ENCODE measurements around the gene SLC22A7. TPM values are rescaled to one million over a fixed set of nuclear protein-coding genes. Genes with fewer than 3 reads are reported as not detected.
A peak's percentile ranks its signal among the peaks of the same experiment; 100 is the strongest.

The SLC22A7 gene
- total RNA-seq, 2 donors from 2014 or later = not detected

DNA sequence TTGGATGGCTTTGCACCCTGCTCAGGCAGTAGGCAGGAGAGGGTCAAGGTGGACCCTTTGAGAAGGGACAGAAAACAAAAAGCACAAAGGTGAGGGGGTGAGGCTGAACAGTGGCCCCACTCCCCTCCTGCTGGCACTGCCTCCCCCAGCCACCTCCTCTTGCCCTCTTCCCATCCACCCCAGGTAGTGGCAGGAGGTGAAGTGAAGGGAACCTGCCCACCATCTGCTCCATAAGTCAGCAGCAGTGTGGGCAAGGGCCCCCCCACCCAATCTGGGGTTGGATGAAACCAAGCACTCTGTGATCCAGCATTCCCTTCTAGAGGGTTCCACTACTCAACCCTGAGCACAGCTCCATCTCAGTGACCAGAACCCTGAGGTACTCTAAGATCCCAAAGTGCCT lies 26.1 kb upstream of the SLC22A7 start:
- Mint-ChIP-seq H3K4me3 (no peak overlapping the region), H3K9me3 (no peaks in the 10 kb centered on the region), H3K36me3 (no peaks in the 10 kb centered on the region), H3K27ac (no peak overlapping the region), H3K4me1 (ENCODE audit: low read depth in 2 of 2) (peaks cover 13 to 27% of the 10 kb centered on the region in 2 donors), H3K27me3 (peaks cover 8 to 24% of the 10 kb centered on the region in 2 donors)
- ATAC-seq (no peak), DNase-seq (ENCODE audit: low spot score) (peak; percentile 49)

- Mint-ChIP-seq H3K27ac (no peak overlapping the region), H3K9me3 (no peaks in the 10 kb centered on the region), H3K36me3 (no peaks in the 10 kb centered on the region), H3K4me3 (no peak overlapping the region), H3K27me3 (peaks cover 8 to 26% of the 10 kb centered on the region in 2 donors), H3K4me1 (ENCODE audit: low read depth in 2 of 2) (peaks cover 17 to 33% of the 10 kb centered on the region in 2 donors)
- ATAC-seq = no peak
- peak; percentile 15 for DNase-seq (ENCODE audit: low spot score)
These were observed 24.4 kb upstream of the SLC22A7 start for GRCh38 chr6:43273707-43274106.

- no peak overlapping the region for H3K27ac Mint-ChIP-seq
- H3K27me3 Mint-ChIP-seq = peaks cover 8 to 22% of the 10 kb centered on the region in 2 donors
- no peak overlapping the region for H3K4me3 Mint-ChIP-seq
- peak; percentile 39 for DNase-seq (ENCODE audit: low spot score)
- no peaks in the 10 kb centered on the region for H3K9me3 Mint-ChIP-seq
- ATAC-seq = no peak
- peaks cover 12 to 28% of the 10 kb centered on the region in 2 donors for H3K4me1 Mint-ChIP-seq (ENCODE audit: low read depth in 2 of 2)
- H3K36me3 Mint-ChIP-seq = no peaks in the 10 kb centered on the region
These were observed 23.7 kb upstream of the SLC22A7 start for GRCh38 chr6:43274127-43274915.

DNA sequence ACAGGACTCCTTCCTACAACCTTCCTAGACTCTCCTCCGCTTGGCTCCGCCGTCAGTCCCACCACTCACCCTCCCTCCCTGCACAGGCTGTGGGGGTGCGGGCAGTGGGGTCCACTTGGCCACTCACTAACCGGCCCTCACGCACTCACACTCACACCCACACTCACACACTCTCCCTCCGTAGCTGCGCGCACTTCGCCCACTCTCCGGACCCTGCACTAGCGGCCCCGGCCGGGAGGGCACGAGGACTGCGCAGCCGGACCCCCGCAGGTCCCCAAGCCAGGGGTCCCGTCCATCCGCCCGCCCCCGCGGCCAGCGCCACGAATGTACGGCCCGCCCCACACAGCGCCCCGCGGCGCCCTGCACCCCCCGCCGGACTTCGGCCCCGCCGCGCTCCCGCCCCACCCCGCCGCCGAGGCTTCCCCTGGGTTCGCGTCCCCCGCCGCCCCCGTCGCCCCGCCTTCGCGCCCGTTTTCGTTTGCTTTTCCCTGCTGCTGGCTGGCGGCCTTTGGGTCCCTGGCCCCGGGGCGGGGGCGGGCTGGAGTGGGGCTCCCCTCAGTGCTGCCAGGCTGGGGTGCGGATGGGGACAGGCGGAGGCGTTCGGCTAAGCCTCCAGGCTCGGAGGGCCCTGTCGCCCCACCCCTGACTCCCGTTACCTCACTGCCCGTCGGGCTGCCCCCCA lies 23.0 kb upstream of the SLC22A7 start:
- Mint-ChIP-seq H3K27ac (no peak overlapping the region), H3K27me3 (peaks cover 8 to 20% of the 10 kb centered on the region in 2 donors), H3K36me3 (no peaks in the 10 kb centered on the region), H3K4me3 (no peak overlapping the region), H3K9me3 (no peaks in the 10 kb centered on the region), H3K4me1 (ENCODE audit: low read depth in 2 of 2) (peaks cover 12 to 27% of the 10 kb centered on the region in 2 donors)
- ATAC-seq (peak; percentile 29 to 43), DNase-seq (ENCODE audit: low spot score) (no peak)

DNA sequence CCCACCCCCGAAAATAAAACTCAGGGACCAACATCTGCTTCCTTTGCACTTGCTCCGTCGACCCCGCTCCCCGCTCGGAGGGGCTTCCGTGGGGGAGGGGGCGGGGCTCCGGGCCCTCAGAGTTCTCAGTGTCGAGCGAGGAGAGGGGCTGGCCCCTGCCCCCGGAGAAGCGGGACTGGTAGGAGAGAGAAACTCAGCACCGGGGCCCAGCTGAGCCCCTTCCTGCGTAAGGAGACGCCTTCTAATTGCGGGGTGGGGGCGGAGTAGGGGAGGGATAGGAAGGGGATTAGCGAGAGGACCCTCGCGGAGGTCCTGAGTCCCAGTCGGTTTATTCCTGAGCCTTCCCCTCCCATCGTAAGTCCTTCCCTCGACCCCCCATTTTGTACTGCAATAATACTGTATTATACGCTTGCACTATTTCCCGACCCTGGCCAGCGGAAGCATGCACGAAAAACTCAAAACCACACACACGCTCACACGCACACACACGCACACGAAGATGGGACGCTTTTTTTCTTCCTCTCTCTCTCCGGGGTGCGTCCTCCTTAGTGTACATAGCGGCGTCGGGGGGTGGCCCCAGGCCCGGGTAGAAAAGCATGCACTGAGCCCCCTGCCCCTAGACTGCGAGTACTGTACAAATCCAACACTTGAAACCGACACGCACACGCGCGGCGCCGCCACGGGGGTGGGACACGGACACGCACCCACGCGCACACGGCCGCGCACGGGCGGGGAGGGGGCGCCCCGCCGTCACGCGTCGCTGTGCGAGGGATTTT lies 22.1 kb upstream of the SLC22A7 start:
- Mint-ChIP-seq H3K9me3 (no peaks in the 10 kb centered on the region), H3K27ac (no peak overlapping the region), H3K36me3 (no peaks in the 10 kb centered on the region), H3K27me3 (peaks cover 17 to 22% of the 10 kb centered on the region in 2 donors), H3K4me1 (ENCODE audit: low read depth in 2 of 2) (peaks cover 12 to 25% of the 10 kb centered on the region in 2 donors), H3K4me3 (peak overlapping the region; percentile 88)
- no peak for DNase-seq (ENCODE audit: low spot score)
- ATAC-seq = peak in 1 of 2 donors; percentile 26

DNA sequence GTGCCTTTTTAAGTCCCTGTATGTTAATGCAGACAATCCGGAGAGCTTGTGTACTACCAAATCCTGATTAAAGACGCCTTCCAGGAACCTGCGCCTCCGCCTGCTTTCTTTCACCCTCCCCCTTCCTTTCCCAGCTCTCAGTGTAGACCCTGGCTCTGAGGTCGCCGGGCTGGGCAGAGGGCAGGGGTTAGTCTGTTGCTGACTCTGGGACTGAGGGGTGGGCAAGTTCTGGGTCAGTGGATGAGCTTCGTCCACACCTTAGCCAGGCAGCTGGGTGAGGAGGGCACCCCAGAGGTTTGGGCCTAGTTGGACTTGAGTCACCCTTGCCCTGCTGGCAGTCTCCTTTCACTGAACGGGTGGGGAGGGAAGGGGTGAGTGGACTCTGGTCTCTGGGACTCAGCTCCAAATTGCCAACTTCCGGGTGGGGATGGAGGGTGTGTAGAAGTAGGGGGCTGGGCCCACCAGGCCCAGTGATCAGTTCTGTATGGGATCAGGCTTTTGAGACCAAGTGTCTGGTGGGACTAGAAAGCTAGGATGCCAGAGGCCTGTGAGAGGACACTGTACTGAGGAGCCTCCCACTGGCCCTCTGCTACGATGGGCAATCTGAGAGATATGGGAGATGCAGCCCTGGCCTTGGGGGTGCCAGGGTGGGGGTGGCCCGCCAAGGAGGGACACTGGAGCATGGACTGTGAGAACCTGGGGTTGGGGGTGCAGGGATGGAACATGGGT lies 21.3 kb upstream of the SLC22A7 start:
- Mint-ChIP-seq H3K36me3 (no peaks in the 10 kb centered on the region), H3K4me1 (ENCODE audit: low read depth in 2 of 2) (peaks cover 12 to 25% of the 10 kb centered on the region in 2 donors), H3K9me3 (no peaks in the 10 kb centered on the region), H3K4me3 (peak overlapping the region; percentile 88), H3K27me3 (peaks cover 20 to 28% of the 10 kb centered on the region in 2 donors), H3K27ac (no peak overlapping the region)
- ATAC-seq (no peak), DNase-seq (ENCODE audit: low spot score) (no peak)

DNA sequence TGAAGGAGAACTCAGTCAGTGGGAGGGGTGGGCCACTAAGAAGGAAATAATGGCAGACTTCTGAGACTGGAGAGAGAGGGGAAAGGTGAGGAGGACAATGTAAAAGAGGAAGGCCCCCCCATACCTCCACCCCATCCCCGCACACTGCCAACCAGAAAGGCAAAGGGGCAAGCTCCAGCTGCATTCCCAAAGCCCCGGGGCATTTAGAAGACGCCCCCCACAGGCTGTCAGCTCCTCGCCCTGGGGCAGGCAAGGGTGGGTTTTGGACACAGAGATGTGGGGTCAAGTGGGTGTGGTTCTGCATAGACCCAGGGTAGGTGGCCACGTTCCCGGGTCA lies 20.8 kb upstream of the SLC22A7 start:
- H3K27me3 Mint-ChIP-seq = peaks cover 20 to 29% of the 10 kb centered on the region in 2 donors
- H3K27ac Mint-ChIP-seq = no peak overlapping the region
- peak overlapping the region; percentile 88 for H3K4me3 Mint-ChIP-seq
- DNase-seq (ENCODE audit: low spot score) (no peak), ATAC-seq (no peak)
- H3K36me3 Mint-ChIP-seq = no peaks in the 10 kb centered on the region
- no peaks in the 10 kb centered on the region for H3K9me3 Mint-ChIP-seq
- peaks cover 12 to 25% of the 10 kb centered on the region in 2 donors for H3K4me1 Mint-ChIP-seq (ENCODE audit: low read depth in 2 of 2)

DNA sequence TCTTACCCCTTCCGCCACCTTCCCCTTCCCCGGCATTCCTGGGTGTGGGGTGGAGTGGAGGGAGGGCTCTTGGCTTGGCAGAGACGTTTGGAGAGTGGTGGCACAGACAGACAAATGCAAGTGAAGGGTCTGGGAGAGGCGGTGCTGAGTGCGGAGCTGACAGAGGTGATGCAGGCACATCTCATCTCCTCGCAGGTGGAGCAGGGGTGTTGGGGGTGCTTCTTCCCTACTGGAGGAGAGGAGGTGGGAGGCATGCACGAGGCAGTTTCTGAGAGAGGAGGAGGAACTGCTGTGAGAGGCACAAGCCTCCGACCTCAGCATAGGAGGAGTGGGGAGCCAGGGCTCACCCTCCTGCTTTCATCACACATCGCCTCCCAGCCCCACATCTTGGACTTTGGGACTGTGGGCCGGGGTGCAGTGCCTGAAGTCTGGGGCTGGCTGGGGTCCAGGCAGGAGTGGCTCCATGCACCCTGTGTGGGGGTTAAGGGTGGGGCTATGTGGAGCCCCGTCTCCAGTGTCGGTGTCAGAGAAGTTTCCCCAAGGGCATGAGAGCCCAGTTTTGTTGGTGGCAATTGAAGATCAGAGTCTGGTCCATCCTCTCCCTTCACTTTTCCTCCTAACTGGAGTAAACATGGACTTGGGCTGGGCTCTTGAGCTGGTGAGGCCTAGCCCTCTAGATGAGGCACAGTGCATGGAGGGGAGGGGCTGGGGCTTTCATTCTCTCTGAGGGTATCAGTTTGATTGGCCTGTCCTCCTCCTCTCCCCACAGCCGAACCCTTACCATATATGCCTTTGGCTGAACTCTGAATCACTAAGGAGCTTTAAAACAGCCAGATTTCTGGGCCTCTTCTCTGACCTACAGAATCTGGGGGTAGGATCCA lies 20.2 kb upstream of the SLC22A7 start:
- ATAC-seq (no peak), DNase-seq (ENCODE audit: low spot score) (no peak)
- Mint-ChIP-seq H3K27ac (no peak overlapping the region), H3K36me3 (no peaks in the 10 kb centered on the region), H3K27me3 (peaks cover 20 to 32% of the 10 kb centered on the region in 2 donors), H3K4me1 (ENCODE audit: low read depth in 2 of 2) (peaks cover 12 to 25% of the 10 kb centered on the region in 2 donors), H3K4me3 (no peak overlapping the region), H3K9me3 (no peaks in the 10 kb centered on the region)

GRCh38 chr6:43278524-43279078 lies 19.5 kb upstream of the SLC22A7 start:
- peaks cover 20 to 32% of the 10 kb centered on the region in 2 donors for H3K27me3 Mint-ChIP-seq

GRCh38 chr6:43280234-43280633 lies 17.8 kb upstream of the SLC22A7 start:
- Mint-ChIP-seq H3K36me3 (no peaks in the 10 kb centered on the region), H3K9me3 (no peaks in the 10 kb centered on the region), H3K27me3 (peaks cover 20 to 26% of the 10 kb centered on the region in 2 donors), H3K4me3 (no peak overlapping the region), H3K27ac (no peak overlapping the region), H3K4me1 (ENCODE audit: low read depth in 2 of 2) (peaks cover 12 to 14% of the 10 kb centered on the region in 2 donors)
- DNase-seq (ENCODE audit: low spot score) (no peak), ATAC-seq (no peak)

More at GRCh38 chr6:43278524-43279078, 19.5 kb upstream of the SLC22A7 start:
- Mint-ChIP-seq H3K27ac (no peak overlapping the region), H3K9me3 (no peaks in the 10 kb centered on the region), H3K36me3 (no peaks in the 10 kb centered on the region), H3K4me1 (ENCODE audit: low read depth in 2 of 2) (peaks cover 12 to 22% of the 10 kb centered on the region in 2 donors), H3K4me3 (no peak overlapping the region)
- DNase-seq (ENCODE audit: low spot score) (no peak), ATAC-seq (no peak)

DNA sequence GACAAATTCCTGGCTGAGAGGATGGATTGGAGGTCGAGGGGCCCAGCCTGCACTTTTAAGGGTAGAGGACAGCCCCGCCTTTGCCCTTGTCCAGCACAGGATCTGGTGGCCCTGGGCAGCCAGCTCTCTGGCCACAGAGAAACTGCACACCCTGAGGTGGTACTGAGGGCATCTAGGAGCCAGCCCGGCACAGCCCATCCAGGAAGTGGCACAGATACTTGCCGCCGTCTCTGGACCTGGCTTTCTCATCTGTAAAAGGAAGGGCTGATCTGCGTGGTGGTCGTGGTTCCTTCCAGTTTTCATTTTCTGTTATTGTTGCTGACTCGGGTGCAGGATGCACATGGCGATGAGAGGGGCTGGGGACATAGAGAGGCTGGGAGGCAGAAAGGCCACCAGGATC lies 16.0 kb upstream of the SLC22A7 start:
- H3K27me3 Mint-ChIP-seq = peaks cover 12 to 29% of the 10 kb centered on the region in 2 donors
- H3K27ac Mint-ChIP-seq = no peak overlapping the region

More for the DNA sequence above, 16.0 kb upstream of the SLC22A7 start:
- ATAC-seq (no peak), DNase-seq (ENCODE audit: low spot score) (no peak)
- H3K4me1 Mint-ChIP-seq (ENCODE audit: low read depth in 2 of 2) = peaks cover 4 to 5% of the 10 kb centered on the region in 2 donors
- H3K36me3 Mint-ChIP-seq = no peaks in the 10 kb centered on the region
- H3K9me3 Mint-ChIP-seq = no peaks in the 10 kb centered on the region
- H3K4me3 Mint-ChIP-seq = no peak overlapping the region

Data from natural killer cell treated with Interleukin-12 subunit alpha and Interleukin-12 subunit beta and Interleukin-15 and Interleukin-18, amount 100 ng/mL, for 72 hours (primary cell).